ENCODE data around the gene HP.
A peak's percentile ranks its signal among the peaks of the same experiment; 100 is the strongest.

Gene HP

DNA sequence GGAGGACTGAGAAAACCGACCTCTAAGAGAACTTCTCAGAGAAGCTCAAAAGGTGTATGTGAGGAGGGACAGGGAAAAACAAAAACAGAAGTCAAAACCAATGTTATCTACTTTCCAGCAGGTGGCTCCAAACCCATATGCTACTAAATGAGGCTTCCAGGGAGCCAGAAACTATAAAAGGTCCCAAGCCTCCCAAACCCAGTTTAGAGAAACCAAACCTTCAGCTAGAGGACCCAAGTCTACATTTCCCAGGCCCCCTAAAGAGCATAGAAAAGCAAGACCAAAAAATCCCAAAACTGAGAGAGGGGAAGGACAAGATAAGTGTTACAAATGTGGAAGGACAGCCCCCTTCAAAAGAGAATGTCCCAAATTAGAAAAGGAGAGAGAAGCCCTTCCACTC, 12.4 kb downstream of the HP start:
- no peaks in the 10 kb centered on the region for H3K79me2 ChIP-seq (ENCODE audit: insufficient read depth, low read length)
- no peaks in the 10 kb centered on the region for H3K9me3 ChIP-seq (ENCODE audit: insufficient read depth, low read depth, low read length)
- H4K20me1 ChIP-seq (ENCODE audit: insufficient read depth, low read length, poor library complexity, severe bottlenecking) = no peaks in the 10 kb centered on the region

DNA sequence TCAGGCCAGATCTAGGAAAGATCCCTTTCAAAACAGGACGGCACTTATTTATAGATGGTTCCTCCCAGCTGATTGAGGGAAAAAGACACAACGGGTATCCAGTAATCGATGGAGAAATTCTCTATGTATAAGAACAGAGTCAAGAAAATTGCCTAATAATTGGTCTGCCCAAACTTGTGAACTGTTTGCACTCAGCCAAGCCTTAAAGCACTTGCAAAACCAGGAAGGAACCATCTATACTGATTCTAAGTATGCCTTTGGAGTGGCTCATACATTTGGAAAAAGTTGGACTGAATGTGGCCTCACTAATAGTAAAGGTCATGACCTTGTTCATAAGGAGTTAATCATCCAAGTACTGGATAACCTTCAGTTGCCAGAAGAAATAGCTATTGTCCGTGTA, 14.6 kb downstream of the HP start:
- H3K9me2 ChIP-seq (replicated peaks; ENCODE audit: low read depth, low read length) = no peaks in the 10 kb centered on the region
- no peaks in the 10 kb centered on the region for H3K36me3 ChIP-seq (ENCODE audit: insufficient read depth, low read length)
- no peak overlapping the region for H3K4me3 ChIP-seq (ENCODE audit: low read length, poor library complexity, severe bottlenecking)
- H3K9ac ChIP-seq (ENCODE audit: low read depth, low read length, poor library complexity, severe bottlenecking) = no peak overlapping the region
- H3K4me1 ChIP-seq (ENCODE audit: insufficient read depth, low read length, poor library complexity, severe bottlenecking) = no peaks in the 10 kb centered on the region
- no peaks in the 10 kb centered on the region for H3K79me2 ChIP-seq (ENCODE audit: insufficient read depth, low read length)
- H4K20me1 ChIP-seq (ENCODE audit: insufficient read depth, low read length, poor library complexity, severe bottlenecking) = no peaks in the 10 kb centered on the region
- H3K27me3 ChIP-seq (ENCODE audit: insufficient read depth, low read length, poor library complexity, severe bottlenecking) = no peaks in the 10 kb centered on the region
- H3F3A ChIP-seq (ENCODE audit: low read depth) = no peaks in the 10 kb centered on the region
- H3K4me2 ChIP-seq (ENCODE audit: low read depth, low read length, poor library complexity, severe bottlenecking) = no peak overlapping the region
- TF ChIP-seq, protein P1, sequence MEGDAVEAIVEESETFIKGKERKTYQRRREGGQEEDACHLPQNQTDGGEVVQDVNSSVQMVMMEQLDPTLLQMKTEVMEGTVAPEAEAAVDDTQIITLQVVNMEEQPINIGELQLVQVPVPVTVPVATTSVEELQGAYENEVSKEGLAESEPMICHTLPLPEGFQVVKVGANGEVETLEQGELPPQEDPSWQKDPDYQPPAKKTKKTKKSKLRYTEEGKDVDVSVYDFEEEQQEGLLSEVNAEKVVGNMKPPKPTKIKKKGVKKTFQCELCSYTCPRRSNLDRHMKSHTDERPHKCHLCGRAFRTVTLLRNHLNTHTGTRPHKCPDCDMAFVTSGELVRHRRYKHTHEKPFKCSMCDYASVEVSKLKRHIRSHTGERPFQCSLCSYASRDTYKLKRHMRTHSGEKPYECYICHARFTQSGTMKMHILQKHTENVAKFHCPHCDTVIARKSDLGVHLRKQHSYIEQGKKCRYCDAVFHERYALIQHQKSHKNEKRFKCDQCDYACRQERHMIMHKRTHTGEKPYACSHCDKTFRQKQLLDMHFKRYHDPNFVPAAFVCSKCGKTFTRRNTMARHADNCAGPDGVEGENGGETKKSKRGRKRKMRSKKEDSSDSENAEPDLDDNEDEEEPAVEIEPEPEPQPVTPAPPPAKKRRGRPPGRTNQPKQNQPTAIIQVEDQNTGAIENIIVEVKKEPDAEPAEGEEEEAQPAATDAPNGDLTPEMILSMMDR (conservative IDR thresholded peaks at IDR 0.05; ENCODE audit: low read length) = no peak
- TF ChIP-seq EZH2phosphoT487 (IDR thresholded peaks at IDR 0.05; ENCODE audit: borderline replicate concordance) = no peak
- no peaks in the 10 kb centered on the region for H3K9me3 ChIP-seq (ENCODE audit: insufficient read depth, low read depth, low read length)
- H2AFZ ChIP-seq (ENCODE audit: low read length) = no peak overlapping the region

More for the DNA sequence above, 12.4 kb downstream of the HP start:
- H3K4me2 ChIP-seq (ENCODE audit: low read depth, low read length, poor library complexity, severe bottlenecking) = no peak overlapping the region
- no peaks in the 10 kb centered on the region for H3F3A ChIP-seq (ENCODE audit: low read depth)
- no peaks in the 10 kb centered on the region for H3K36me3 ChIP-seq (ENCODE audit: insufficient read depth, low read length)
- no peaks in the 10 kb centered on the region for H3K9me2 ChIP-seq (replicated peaks; ENCODE audit: low read depth, low read length)
- H3K9ac ChIP-seq (ENCODE audit: low read depth, low read length, poor library complexity, severe bottlenecking) = no peak overlapping the region
- H3K4me1 ChIP-seq (ENCODE audit: insufficient read depth, low read length, poor library complexity, severe bottlenecking) = no peaks in the 10 kb centered on the region
- H3K27me3 ChIP-seq (ENCODE audit: insufficient read depth, low read length, poor library complexity, severe bottlenecking) = no peaks in the 10 kb centered on the region
- no peak overlapping the region for H2AFZ ChIP-seq (ENCODE audit: low read length)
- TF ChIP-seq, protein P1 (conservative IDR thresholded peaks at IDR 0.05; ENCODE audit: low read length) = peak; percentile 70
- no peak for TF ChIP-seq EZH2phosphoT487 (IDR thresholded peaks at IDR 0.05; ENCODE audit: borderline replicate concordance)
- H3K4me3 ChIP-seq (ENCODE audit: low read length, poor library complexity, severe bottlenecking) = no peak overlapping the region

DNA sequence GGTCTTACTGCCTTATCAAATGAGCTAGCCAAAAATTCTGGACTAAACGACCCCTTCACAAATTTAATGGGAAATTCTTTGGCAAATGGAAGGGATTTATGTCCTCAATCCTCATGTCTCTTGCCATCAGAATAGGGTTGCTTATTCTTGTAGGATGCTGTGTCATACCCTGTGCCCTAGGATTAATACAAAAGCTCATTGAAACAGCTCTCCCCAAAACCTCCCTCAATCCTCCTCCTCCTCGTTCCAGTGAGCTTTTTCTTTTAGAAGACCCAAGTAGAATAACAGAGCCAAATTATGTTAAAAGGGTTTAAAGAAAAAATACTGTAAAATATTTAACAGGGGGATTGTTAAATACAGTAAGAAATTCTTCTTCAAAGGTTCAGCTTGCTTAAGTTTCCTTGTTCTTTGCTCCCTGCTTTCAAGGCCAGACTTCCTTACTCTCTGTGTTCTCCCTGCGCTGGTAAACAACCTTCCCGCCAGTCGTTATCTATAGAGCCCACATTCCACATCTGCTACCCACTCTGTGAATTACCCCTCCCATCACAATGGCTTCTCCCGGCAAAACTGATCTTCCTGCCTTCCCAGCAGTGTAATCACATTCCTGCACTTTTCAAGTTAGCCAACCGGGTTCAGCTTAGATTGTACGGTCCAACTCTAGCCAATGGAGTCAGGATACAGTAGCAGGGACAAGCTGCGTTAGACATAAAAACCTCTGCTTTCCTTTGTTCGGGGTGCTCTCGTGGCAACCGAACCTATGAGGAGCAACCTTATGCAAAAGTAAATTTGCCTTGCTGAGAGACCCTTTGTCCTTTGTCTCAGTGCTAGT, 18.4 kb downstream of the HP start:
- no peaks in the 10 kb centered on the region for H3K36me3 ChIP-seq (ENCODE audit: insufficient read depth, low read length)
- no peak overlapping the region for H3K4me2 ChIP-seq (ENCODE audit: low read depth, low read length, poor library complexity, severe bottlenecking)
- TF ChIP-seq, protein P1 (conservative IDR thresholded peaks at IDR 0.05; ENCODE audit: low read length) = no peak
- H3K9me2 ChIP-seq (replicated peaks; ENCODE audit: low read depth, low read length) = no peaks in the 10 kb centered on the region
- no peaks in the 10 kb centered on the region for H3K4me1 ChIP-seq (ENCODE audit: insufficient read depth, low read length, poor library complexity, severe bottlenecking)
- no peaks in the 10 kb centered on the region for H3K9me3 ChIP-seq (ENCODE audit: insufficient read depth, low read depth, low read length)
- H3K27me3 ChIP-seq (ENCODE audit: insufficient read depth, low read length, poor library complexity, severe bottlenecking) = no peaks in the 10 kb centered on the region
- no peak overlapping the region for H3K4me3 ChIP-seq (ENCODE audit: low read length, poor library complexity, severe bottlenecking)
- no peaks in the 10 kb centered on the region for H3K79me2 ChIP-seq (ENCODE audit: insufficient read depth, low read length)
- H4K20me1 ChIP-seq (ENCODE audit: insufficient read depth, low read length, poor library complexity, severe bottlenecking) = no peaks in the 10 kb centered on the region
- no peaks in the 10 kb centered on the region for H3F3A ChIP-seq (ENCODE audit: low read depth)
- H3K9ac ChIP-seq (ENCODE audit: low read depth, low read length, poor library complexity, severe bottlenecking) = no peak overlapping the region
- no peak overlapping the region for H2AFZ ChIP-seq (ENCODE audit: low read length)

Measured in Loucy (cell line).